Esophagus muscularis mucosa (tissue), 4 donors: Measurements from ENCODE around the gene SLC8A1. TPM values are rescaled to one million over a fixed set of nuclear protein-coding genes. Genes with fewer than 3 reads are reported as not detected.

Source experiments
- DNase-seq: peaks from one replicate; pipeline ENCODE4 v3.0.0-alpha.2; 2017; ENCODE audit errors: extremely low spot score
- H3K27ac ChIP-seq, 4 donors: fragments of 200-600 bp; sonication (generic); replicated peaks in 1 of 4; 1 replicate in 3 of 4; 2 replicates in 1 of 4; pipeline ENCODE4 v1.5.1; 2016 to 2019; ENCODE audit warnings: mild to moderate bottlenecking in 1 of 4
- H3K27me3 ChIP-seq, 4 donors: fragments of 200-600 bp; sonication (generic); one replicate each; pipeline versions ENCODE4 v1.5.1 to v1.6.0; 2016 to 2019
- H3K36me3 ChIP-seq, 4 donors: fragments of 200-600 bp; sonication (generic); one replicate each; pipeline ENCODE4 v1.5.1; 2016 to 2019
- H3K4me1 ChIP-seq, 4 donors: fragments of 200-600 bp; sonication (generic); one replicate each; pipeline ENCODE4 v1.5.1; 2016 to 2019
- H3K4me3 ChIP-seq, 4 donors: fragments of 200-600 bp; sonication (generic); 1 replicate in 2 of 4; 2 replicates in 2 of 4; pipeline ENCODE4 v1.5.1; 2016 to 2019; ENCODE audit warnings: mild to moderate bottlenecking in 4 of 4, moderate library complexity in 1 of 4
- H3K9me3 ChIP-seq, 4 donors: fragments of 200-600 bp; sonication (generic); 1 replicate in 3 of 4; 2 replicates in 1 of 4; pipeline ENCODE4 v1.5.1; 2016 to 2019
- EP300 ChIP-seq: sonication (generic); formaldehyde crosslinking; IDR thresholded peaks from one replicate; pipeline ENCODE4 v1.6.1; 2017; ENCODE audit warnings: antibody characterized with exemption
- POLR2A ChIP-seq: fragments of 450-650 bp; IDR thresholded peaks from one replicate; pipeline ENCODE4 v1.6.1; 2017; ENCODE audit warnings: antibody characterized with exemption, moderate library complexity, mild to moderate bottlenecking, low read depth
- POLR2AphosphoS5 ChIP-seq, 2 donors: sonication (generic); formaldehyde crosslinking; IDR thresholded peaks; one replicate each; pipeline ENCODE4 v1.6.1; 2017; ENCODE audit warnings: antibody characterized with exemption in 2 of 2
- WGBS: methylation state at CpG from one replicate; pipeline ENCODE4 v1.1.5; 2018; 5-methylcytosine and 5-hydroxymethylcytosine counted together
- intact Hi-C: fragments of 100-400 bp; cut with DNase I; formaldehyde crosslinking; loops from one replicate; pipeline ENCODE4 v1.15.1; 2023
- total RNA-seq, 4 donors: library from RNA; depleted of rRNA; stranded (reverse); fragments of >200 nt; gene quantifications; one replicate each; pipeline versions ENCODE4 v1.1.0 to v1.2.1, GENCODE V29; 2016
- TF ChIP-seq, protein P1 (sequence below), 3 experiments: fragments of 200-600 bp in 2 of 3; fragments of 450-650 bp in 1 of 3; sonication (generic) in 2 of 3; IDR thresholded peaks; one replicate each; pipeline ENCODE4 v1.5.1; 2017 to 2019; ENCODE audit warnings: antibody characterized with exemption in 3 of 3, mild to moderate bottlenecking in 2 of 3, moderate library complexity in 1 of 3

SLC8A1 gene
- total RNA-seq, 4 donors from 2014 or later, result 105 to 166 (median 157) TPM

DNA sequence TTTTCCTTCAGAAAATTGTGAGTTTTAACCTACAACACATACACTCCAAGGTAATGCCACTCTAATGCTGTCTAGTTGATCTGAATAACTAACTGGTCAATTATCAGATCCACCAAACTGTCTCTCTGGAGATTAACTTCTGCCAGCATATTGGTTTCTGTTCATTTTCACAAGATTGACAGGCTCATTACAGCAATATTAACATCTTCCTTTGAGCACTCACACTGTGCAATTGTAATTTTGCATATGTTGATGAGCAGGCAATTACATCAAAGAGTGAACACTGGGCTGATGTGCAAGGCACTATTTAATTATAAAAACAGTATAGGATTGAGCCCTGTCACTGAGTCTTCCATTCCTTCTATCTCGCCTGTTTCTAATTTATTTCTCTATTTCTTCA, 197.3 kb downstream of the SLC8A1 start:
- DNase-seq, result no peak
- Histone ChIP-seq H3K27ac (no peak overlapping the region), H3K4me1 (peaks cover 12 to 22% (median 17%) of the 10 kb centered on the region in 4 donors), H3K36me3 (no peaks in the 10 kb centered on the region), H3K27me3 (no peaks in the 10 kb centered on the region), H3K4me3 (no peak overlapping the region), H3K9me3 (no peaks in the 10 kb centered on the region)
- TF ChIP-seq, protein P1, sequence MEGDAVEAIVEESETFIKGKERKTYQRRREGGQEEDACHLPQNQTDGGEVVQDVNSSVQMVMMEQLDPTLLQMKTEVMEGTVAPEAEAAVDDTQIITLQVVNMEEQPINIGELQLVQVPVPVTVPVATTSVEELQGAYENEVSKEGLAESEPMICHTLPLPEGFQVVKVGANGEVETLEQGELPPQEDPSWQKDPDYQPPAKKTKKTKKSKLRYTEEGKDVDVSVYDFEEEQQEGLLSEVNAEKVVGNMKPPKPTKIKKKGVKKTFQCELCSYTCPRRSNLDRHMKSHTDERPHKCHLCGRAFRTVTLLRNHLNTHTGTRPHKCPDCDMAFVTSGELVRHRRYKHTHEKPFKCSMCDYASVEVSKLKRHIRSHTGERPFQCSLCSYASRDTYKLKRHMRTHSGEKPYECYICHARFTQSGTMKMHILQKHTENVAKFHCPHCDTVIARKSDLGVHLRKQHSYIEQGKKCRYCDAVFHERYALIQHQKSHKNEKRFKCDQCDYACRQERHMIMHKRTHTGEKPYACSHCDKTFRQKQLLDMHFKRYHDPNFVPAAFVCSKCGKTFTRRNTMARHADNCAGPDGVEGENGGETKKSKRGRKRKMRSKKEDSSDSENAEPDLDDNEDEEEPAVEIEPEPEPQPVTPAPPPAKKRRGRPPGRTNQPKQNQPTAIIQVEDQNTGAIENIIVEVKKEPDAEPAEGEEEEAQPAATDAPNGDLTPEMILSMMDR (IDR thresholded peaks at IDR 0.05), result no peak
- TF ChIP-seq EP300, result no peak
- no peak for TF ChIP-seq POLR2AphosphoS5 (IDR thresholded peaks at IDR 0.05)
- no peak for TF ChIP-seq POLR2A
- 88% methylated on average over 1 of the region's 1 CpG for WGBS
- intact Hi-C loops, result no loop called here

DNA sequence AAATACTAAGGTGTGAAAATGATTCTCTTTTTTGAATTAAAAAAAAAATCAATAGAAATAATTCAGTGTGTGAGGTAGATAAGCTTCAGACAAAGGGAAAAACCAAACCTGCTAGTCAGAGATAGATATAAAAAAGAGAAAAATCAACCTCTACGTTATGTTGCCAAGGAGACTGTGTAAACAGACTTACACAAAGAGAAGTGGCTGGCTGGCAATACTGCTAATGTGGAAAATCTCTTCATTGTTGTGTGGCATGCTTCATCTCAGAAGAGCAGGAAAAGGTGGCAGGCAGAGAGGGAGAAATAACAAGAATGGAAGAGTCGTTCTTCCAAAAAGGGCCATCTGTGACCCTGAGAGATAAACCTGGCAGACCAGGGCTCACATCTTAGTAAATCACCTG, 200.8 kb downstream of the SLC8A1 start:
- no peaks in the 10 kb centered on the region for H3K36me3 ChIP-seq
- H3K27ac ChIP-seq, result peak overlapping the region; percentile 12 to 59 (median 52)
- no peak for DNase-seq
- no peak overlapping the region for H3K4me3 ChIP-seq
- intact Hi-C loops, result no loop called here
- no peaks in the 10 kb centered on the region for H3K9me3 ChIP-seq
- TF ChIP-seq POLR2A, result no peak
- no peak for TF ChIP-seq EP300
- TF ChIP-seq POLR2AphosphoS5 (IDR thresholded peaks at IDR 0.05), result no peak
- TF ChIP-seq, protein P1 (IDR thresholded peaks at IDR 0.05), result no peak
- 18% methylated on average over 2 of the region's 2 CpGs for WGBS
- H3K4me1 ChIP-seq, result peaks cover 12 to 40% (median 32%) of the 10 kb centered on the region in 4 donors
- no peaks in the 10 kb centered on the region for H3K27me3 ChIP-seq

DNA sequence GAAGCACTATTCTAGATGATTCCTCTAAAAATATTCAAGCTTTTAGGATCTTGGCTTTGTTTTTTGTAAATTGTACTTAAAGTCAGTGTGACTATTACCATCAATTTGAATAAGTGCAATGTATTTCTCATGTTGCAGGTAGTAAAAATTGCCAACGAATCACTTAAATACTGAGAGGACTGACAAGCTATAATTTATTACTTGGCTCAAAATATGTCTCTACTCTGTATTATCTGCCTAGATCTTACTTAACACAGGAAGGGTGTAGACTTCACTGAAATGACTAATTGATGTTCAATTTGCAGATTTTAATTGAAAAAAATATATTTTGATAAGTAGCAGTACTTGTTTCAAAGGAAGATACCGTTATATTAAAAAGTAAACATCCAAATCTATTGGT, 202.3 kb downstream of the SLC8A1 start:
- Histone ChIP-seq H3K27ac (no peak overlapping the region), H3K4me1 (peaks cover 27 to 54% (median 43%) of the 10 kb centered on the region in 4 donors), H3K36me3 (no peaks in the 10 kb centered on the region), H3K9me3 (no peaks in the 10 kb centered on the region), H3K4me3 (no peak overlapping the region), H3K27me3 (no peaks in the 10 kb centered on the region)
- intact Hi-C loops, result loop anchor here (10.0 kb wide), 2 partner anchors 115 to 205 kb away; partner anchors contain the start of gene SLC8A1
- TF ChIP-seq EP300, result no peak
- no peak for TF ChIP-seq POLR2AphosphoS5 (IDR thresholded peaks at IDR 0.05)
- TF ChIP-seq POLR2A, result no peak
- TF ChIP-seq, protein P1 (IDR thresholded peaks at IDR 0.05), result no peak
- WGBS, result 71% methylated on average over 2 of the region's 2 CpGs
- no peak for DNase-seq

- H3K4me3 ChIP-seq, result no peak overlapping the region
- no peak for DNase-seq
- no peaks in the 10 kb centered on the region for H3K9me3 ChIP-seq
- 100% methylated on average over 1 of the region's 1 CpG for WGBS
- H3K36me3 ChIP-seq, result no peaks in the 10 kb centered on the region
- H3K27ac ChIP-seq, result no peak overlapping the region
- TF ChIP-seq EP300, result no peak
- TF ChIP-seq POLR2A, result no peak
- no peak for TF ChIP-seq POLR2AphosphoS5 (IDR thresholded peaks at IDR 0.05)
- TF ChIP-seq, protein P1 (IDR thresholded peaks at IDR 0.05), result no peak
- peaks cover 37 to 67% (median 56%) of the 10 kb centered on the region in 4 donors for H3K4me1 ChIP-seq
- intact Hi-C loops, result loop anchor here (10.0 kb wide), 2 partner anchors 117 to 207 kb away; partner anchors contain the start of gene SLC8A1
- no peaks in the 10 kb centered on the region for H3K27me3 ChIP-seq
Measured at GRCh38 chr2:40248294-40248693, 203.6 kb downstream of the SLC8A1 start.

GRCh38 chr2:40244675-40245074, 207.2 kb downstream of the SLC8A1 start:
- DNase-seq, result no peak
- intact Hi-C loops, result loop anchor here (10.0 kb wide), 2 partner anchors 120 to 210 kb away; partner anchors contain the start of gene SLC8A1
- Histone ChIP-seq H3K4me1 (peaks cover 40 to 66% (median 59%) of the 10 kb centered on the region in 4 donors), H3K27me3 (no peaks in the 10 kb centered on the region), H3K27ac (peak overlapping the region; percentile 24 to 62 (median 52)), H3K36me3 (no peaks in the 10 kb centered on the region), H3K4me3 (no peak overlapping the region), H3K9me3 (no peaks in the 10 kb centered on the region)
- no peak for TF ChIP-seq EP300
- TF ChIP-seq, protein P1 (IDR thresholded peaks at IDR 0.05), result peak; percentile 40 to 65 (median 62)
- 14% methylated on average over 1 of the region's 1 CpG for WGBS
